Testis (tissue), 3 donors: ENCODE results near the gene RPL7L1. TPM values are rescaled to one million over a fixed set of nuclear protein-coding genes. Genes with fewer than 3 reads are reported as not detected.
A peak's percentile ranks its signal among the peaks of the same experiment; 100 is the strongest.
"Not testable (repeated sequence)": the region's sequence is repeated elsewhere in the genome, so short reads cannot be mapped to it uniquely, and the experiment has no call there.

ENCODE experiments used
- DNase-seq: peaks from one replicate; pipeline ENCODE4 v3.0.0-alpha.2; 2019
- H3K27ac ChIP-seq, 2 donors: fragments of 200-600 bp; sonication (generic); one replicate each; pipeline ENCODE4 v1.5.1; 2019
- H3K27me3 ChIP-seq: fragments of 200-600 bp; sonication (generic); one replicate; pipeline ENCODE4 v1.5.1; 2019
- H3K36me3 ChIP-seq: fragments of 200-600 bp; sonication (generic); one replicate; pipeline ENCODE4 v1.5.1; 2017; ENCODE audit warnings: low read depth; ENCODE audit errors: missing control alignments
- H3K4me1 ChIP-seq: fragments of 200-600 bp; sonication (generic); one replicate; pipeline ENCODE4 v1.5.1; 2019
- H3K4me3 ChIP-seq, 2 donors: fragments of 200-600 bp; sonication (generic); one replicate each; pipeline ENCODE4 v1.5.1; 2017 to 2019
- H3K9me3 ChIP-seq: fragments of 200-600 bp; sonication (generic); one replicate; pipeline ENCODE4 v1.5.1; 2017
- CTCF ChIP-seq, 3 experiments: fragments of 450-650 bp in 2 of 3; fragments of 200-600 bp in 1 of 3; sonication (generic) in 1 of 3; IDR thresholded peaks; one replicate each; pipeline ENCODE4 v1.5.1; 2016 to 2019; ENCODE audit warnings: antibody characterized with exemption in 3 of 3, mild to moderate bottlenecking in 2 of 3, moderate library complexity in 1 of 3
- POLR2A ChIP-seq: fragments of 450-650 bp; IDR thresholded peaks from one replicate; pipeline ENCODE4 v1.6.1; 2017; ENCODE audit warnings: antibody characterized with exemption, mild to moderate bottlenecking, moderate library complexity
- WGBS, 2 donors: methylation state at CpG; one replicate each; pipeline ENCODE4 v1.1.5; 2018; 5-methylcytosine and 5-hydroxymethylcytosine counted together
- intact Hi-C: fragments of 100-400 bp; cut with DNase I; formaldehyde crosslinking; loops from one replicate; pipeline ENCODE4 v1.15.1; 2023; ENCODE audit warnings: low total_unique reads
- polyA plus RNA-seq: library from polyadenylated mRNA; stranded (reverse); fragments of 350-450 nt; fragmentation: Illumina TruSeq; extraction: RNeasy Lipid Tissue Mini Kit (QIAGEN cat#74804); gene quantifications from one replicate; pipeline ENCODE4 v1.2.3, GENCODE V29; 2014; ENCODE audit warnings: low read depth, low replicate concordance; ENCODE audit not compliant: insufficient read depth
- total RNA-seq, 2 donors: library from RNA; depleted of rRNA; stranded (reverse); fragments of >200 nt; gene quantifications; one replicate each; pipeline ENCODE4 v1.2.3, GENCODE V29; 2016

The RPL7L1 gene
- total and polyA plus RNA-seq, 3 donors from 2014 or later, result 51.4 to 66.8 (median 62.6) TPM

- no peak overlapping the region for H3K27ac ChIP-seq
- peaks cover 8% of the 10 kb centered on the region for H3K4me1 ChIP-seq
- no peaks in the 10 kb centered on the region for H3K9me3 ChIP-seq
- 54 to 64% methylated on average over 2 of the region's 2 CpGs for WGBS, 2 donors
- no peaks in the 10 kb centered on the region for H3K27me3 ChIP-seq
- intact Hi-C loops, result loop anchor here (10.0 kb wide), 2 partner anchors 149 to 209 kb away; partner anchors contain the start of gene PRPH2
- no peaks in the 10 kb centered on the region for H3K36me3 ChIP-seq
- DNase-seq, result no peak
- TF ChIP-seq POLR2A (no peak), CTCF (IDR thresholded peaks at IDR 0.05) (no peak)
- H3K4me3 ChIP-seq, result no peak overlapping the region
Observed at GRCh38 chr6:42873313-42873712, 6.1 kb upstream of the RPL7L1 start.

- Histone ChIP-seq H3K4me3 (no peak overlapping the region), H3K27me3 (no peaks in the 10 kb centered on the region), H3K9me3 (no peaks in the 10 kb centered on the region), H3K4me1 (peaks cover 16% of the 10 kb centered on the region), H3K36me3 (no peaks in the 10 kb centered on the region), H3K27ac (peak overlapping the region in 1 of 2 donors; percentile 30)
- no peak for DNase-seq
- intact Hi-C loops, result loop anchor here (10.0 kb wide), 2 partner anchors 153 to 213 kb away; partner anchors contain the start of gene PRPH2
- no peak for TF ChIP-seq CTCF (IDR thresholded peaks at IDR 0.05)
- WGBS, 2 donors, result 36 to 37% methylated on average over 3 of the region's 3 CpGs
Observed at GRCh38 chr6:42877695-42878094, 1.7 kb upstream of the RPL7L1 start.

- H3K27me3 ChIP-seq, intact Hi-C loops, DNase-seq, H3K36me3 ChIP-seq, H3K9me3 ChIP-seq: not testable (repeated sequence)
- 6 to 7% methylated on average over 25 of the region's 25 CpGs for WGBS, 2 donors
- peaks cover 16% of the 10 kb centered on the region for H3K4me1 ChIP-seq
- H3K27ac ChIP-seq, result peak overlapping the region; percentile 79 to 98
- peak overlapping the region; percentile 75 to 83 for H3K4me3 ChIP-seq
Observed at GRCh38 chr6:42880240-42880817, 913 bp downstream of the RPL7L1 start.

GRCh38 chr6:42880871-42881270 lies 1.5 kb downstream of the RPL7L1 start:
- peaks cover 16% of the 10 kb centered on the region for H3K4me1 ChIP-seq
- intact Hi-C loops, H3K36me3 ChIP-seq, H3K27me3 ChIP-seq, DNase-seq, H3K27ac ChIP-seq, H3K9me3 ChIP-seq: not testable (repeated sequence)
- H3K4me3 ChIP-seq, result peak overlapping the region; percentile 75 to 83
- WGBS, 2 donors, result 65 to 80% methylated on average over 12 of the region's 12 CpGs

DNA sequence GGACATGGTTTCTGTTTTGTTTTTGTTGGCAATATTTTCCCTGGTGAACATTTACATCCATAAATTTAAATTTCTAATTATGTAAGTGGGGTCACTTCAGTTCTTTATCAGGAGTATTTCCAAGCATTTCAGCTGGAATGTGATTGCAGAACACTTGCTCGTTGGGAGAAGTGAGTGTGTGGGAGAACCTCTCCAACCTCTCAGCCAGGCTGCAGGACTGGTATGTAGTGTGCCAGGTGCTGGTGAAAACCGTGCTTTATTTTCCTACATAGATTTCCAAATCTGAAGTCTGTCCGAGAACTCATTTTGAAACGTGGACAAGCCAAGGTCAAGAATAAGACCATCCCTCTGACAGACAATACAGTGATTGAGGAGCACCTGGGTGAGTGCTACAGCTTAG lies 6.3 kb downstream of the RPL7L1 start:
- Histone ChIP-seq H3K9me3 (no peaks in the 10 kb centered on the region), H3K36me3 (no peaks in the 10 kb centered on the region), H3K4me3 (no peak overlapping the region), H3K4me1 (peaks cover 7% of the 10 kb centered on the region), H3K27ac (no peak overlapping the region), H3K27me3 (no peaks in the 10 kb centered on the region)
- TF ChIP-seq CTCF (IDR thresholded peaks at IDR 0.05) (no peak), POLR2A (no peak)
- DNase-seq, result no peak
- intact Hi-C loops, result no loop called here
- 51 to 70% methylated on average over 4 of the region's 4 CpGs for WGBS, 2 donors

- H3K36me3 ChIP-seq, H3K9me3 ChIP-seq, H3K27ac ChIP-seq, H3K4me3 ChIP-seq, intact Hi-C loops, DNase-seq, H3K27me3 ChIP-seq: not testable (repeated sequence)
- H3K4me1 ChIP-seq, result peaks cover 10% of the 10 kb centered on the region
- 92 to 94% methylated on average over 4 of the region's 4 CpGs for WGBS, 2 donors
Observed at GRCh38 chr6:42888201-42888600, 8.8 kb downstream of the RPL7L1 start.
